Measurements from ENCODE around the gene WDCP.
A peak's percentile ranks its signal among the peaks of the same experiment; 100 is the strongest.
"Not testable (repeated sequence)": the region's sequence is repeated elsewhere in the genome, so short reads cannot be mapped to it uniquely, and the experiment has no call there.

The WDCP gene

GRCh38 chr2:24065341-24065740 lies 18.1 kb upstream of the WDCP start:
- DNase-seq (ENCODE audit: low spot score): no peak

- no peak for DNase-seq (ENCODE audit: low spot score)
These were observed 11.5 kb upstream of the WDCP start for GRCh38 chr2:24058564-24059271.

GRCh38 chr2:24055750-24056149 lies 8.6 kb upstream of the WDCP start:
- DNase-seq (ENCODE audit: low spot score): no peak

- no peak for DNase-seq (ENCODE audit: low spot score)
These were observed 7.3 kb upstream of the WDCP start for GRCh38 chr2:24054366-24055010.

- DNase-seq (ENCODE audit: low spot score): no peak
These were observed 5.8 kb upstream of the WDCP start for GRCh38 chr2:24052951-24053350.

- no peak for DNase-seq (ENCODE audit: low spot score)
These were observed 4.6 kb upstream of the WDCP start for GRCh38 chr2:24051833-24052232.

- peak; percentile 11 for DNase-seq (ENCODE audit: low spot score)
These were observed 3.1 kb upstream of the WDCP start for GRCh38 chr2:24050041-24050979.

- DNase-seq (ENCODE audit: low spot score): peak; percentile 53
These were observed 2.4 kb upstream of the WDCP start, which contains the start of gene FKBP1B for GRCh38 chr2:24049485-24050021. Gene FKBP1B (plus strand): TSS chr2:24049741. CDS start chr2:24049850, 109 bp downstream.

GRCh38 chr2:24048769-24049484 lies 1.7 kb upstream of the WDCP start:
- no peak for DNase-seq (ENCODE audit: low spot score)

GRCh38 chr2:24047703-24048033 lies 477 bp upstream of the WDCP start:
- DNase-seq (ENCODE audit: low spot score): no peak

GRCh38 chr2:24046599-24046929 lies 627 bp downstream of the WDCP start:
- no peak for DNase-seq (ENCODE audit: low spot score)

- no peak for DNase-seq (ENCODE audit: low spot score)
These were observed 1.4 kb downstream of the WDCP start for GRCh38 chr2:24045511-24046508.

GRCh38 chr2:24043133-24043532 lies 4.1 kb downstream of the WDCP start:
- not testable (repeated sequence) for DNase-seq (ENCODE audit: low spot score)

GRCh38 chr2:24040511-24040910 lies 6.7 kb downstream of the WDCP start:
- DNase-seq (ENCODE audit: low spot score): no peak

- no peak for DNase-seq (ENCODE audit: low spot score)
These were observed 8.2 kb downstream of the WDCP start for GRCh38 chr2:24038786-24039499.

- no peak for DNase-seq (ENCODE audit: low spot score)
These were observed 21.0 kb downstream of the WDCP start for GRCh38 chr2:24026233-24026632.

GRCh38 chr2:24024996-24025663 lies 22.1 kb downstream of the WDCP start:
- no peak for DNase-seq (ENCODE audit: low spot score)

- DNase-seq (ENCODE audit: low spot score): no peak
These were observed 23.2 kb downstream of the WDCP start for GRCh38 chr2:24024018-24024417.

- DNase-seq (ENCODE audit: low spot score): no peak
These were observed 24.1 kb downstream of the WDCP start for GRCh38 chr2:24022975-24023575.

All from germinal center (tissue), 1 donor.